HG02884 (cell line): Measurements from ENCODE around the gene UIMC1.
A peak's percentile ranks its signal among the peaks of the same experiment; 100 is the strongest.
"Not testable (repeated sequence)": the region's sequence is repeated elsewhere in the genome, so short reads cannot be mapped to it uniquely, and the experiment has no call there.

Experiments used
- ATAC-seq: cut with Tn5 transposase; IDR thresholded peaks from one replicate; pipeline ENCODE4 v1.9.1; 2021; ENCODE audit warnings: mild to moderate bottlenecking, moderate library complexity; ENCODE audit not compliant: unreplicated experiment

Gene UIMC1

DNA sequence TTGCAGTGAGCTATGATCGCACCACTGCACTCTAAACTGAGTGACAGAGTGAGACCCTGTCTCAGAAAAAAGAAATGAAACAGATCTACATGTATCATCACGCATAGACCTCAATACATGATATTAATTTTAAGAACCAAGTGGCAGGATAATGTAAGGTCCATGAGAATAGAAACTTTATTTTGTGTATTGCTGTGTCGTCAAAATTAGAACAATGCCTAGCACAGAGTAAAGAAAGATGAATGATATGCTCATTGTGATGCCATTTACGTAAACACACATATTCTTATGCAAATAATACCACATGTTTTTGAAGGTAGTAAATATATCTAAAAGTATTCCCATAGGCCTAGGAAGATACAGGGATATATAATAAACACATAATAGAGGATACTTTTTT, 3.6 kb upstream of the UIMC1 start:
- no peak for ATAC-seq

DNA sequence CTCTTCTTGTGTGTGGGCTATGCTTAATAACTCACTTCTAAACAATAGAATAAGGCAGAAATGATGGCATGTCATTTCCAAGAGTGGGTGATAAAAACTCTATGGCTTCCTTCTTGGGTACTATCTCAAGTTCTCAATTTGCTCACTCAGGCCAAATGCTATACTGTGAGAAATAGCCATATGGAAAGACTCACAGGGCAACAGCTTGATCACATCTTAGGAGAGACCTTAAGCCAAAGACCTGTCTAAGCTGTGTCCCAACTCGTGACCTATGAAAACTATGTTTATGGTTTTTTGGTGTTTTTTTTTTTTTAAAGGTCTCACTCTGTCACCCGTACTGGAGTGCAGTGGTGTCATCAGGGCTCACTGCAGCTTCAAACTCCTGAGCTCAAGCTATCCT, 2.1 kb upstream of the UIMC1 start:
- ATAC-seq = no peak

DNA sequence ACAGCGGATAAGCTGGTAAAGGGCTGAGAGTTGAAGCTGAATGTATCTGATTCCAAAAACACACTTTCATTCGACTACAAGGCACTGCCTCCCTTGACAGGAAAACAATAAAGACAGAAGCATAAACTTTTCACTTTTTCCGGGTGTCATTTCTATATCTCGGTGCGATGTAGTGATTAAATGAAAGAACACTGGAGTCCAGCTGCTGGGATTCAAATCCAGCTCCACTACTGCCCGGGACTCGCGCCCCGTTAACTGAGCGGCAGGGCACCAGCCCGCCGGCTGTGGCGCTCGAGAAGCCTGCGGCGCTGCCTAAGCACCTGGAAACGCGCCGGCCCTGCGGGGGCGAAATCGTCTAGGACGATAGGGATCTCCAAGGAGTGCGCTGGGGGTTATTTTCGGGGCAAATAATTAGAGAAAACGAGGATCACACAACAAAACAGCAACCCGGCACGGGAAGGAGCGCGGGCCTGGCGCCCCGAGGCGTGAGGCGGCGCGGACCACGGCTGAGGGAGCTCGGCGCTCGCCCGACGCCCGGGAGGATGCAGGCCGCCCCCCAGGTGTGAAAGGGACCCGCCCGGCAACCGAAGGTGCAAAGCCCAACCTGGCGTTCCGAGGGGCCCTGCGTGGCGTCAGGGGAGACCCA, 837 bp downstream of the UIMC1 start:
- peak; percentile 13 for ATAC-seq

DNA sequence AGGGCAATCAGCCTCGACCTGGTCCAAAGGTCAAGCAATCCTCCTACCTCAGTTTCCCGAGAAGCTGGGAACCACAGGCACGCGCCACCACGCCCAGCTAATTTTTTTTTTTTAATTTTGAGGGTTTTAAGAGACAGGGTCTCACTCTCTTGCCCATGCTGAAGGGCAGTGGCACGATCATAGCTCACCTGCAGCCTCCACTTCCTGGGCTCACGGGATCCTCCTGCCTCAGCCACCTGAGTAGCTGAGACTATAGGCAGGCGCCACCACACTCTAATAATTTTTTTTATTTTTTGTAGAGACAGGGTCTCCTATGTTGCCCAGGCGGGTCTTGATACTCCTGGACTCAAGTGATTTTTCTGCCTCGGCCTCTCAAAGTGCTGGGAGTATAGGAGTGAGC, 1.6 kb downstream of the UIMC1 start:
- ATAC-seq = no peak

DNA sequence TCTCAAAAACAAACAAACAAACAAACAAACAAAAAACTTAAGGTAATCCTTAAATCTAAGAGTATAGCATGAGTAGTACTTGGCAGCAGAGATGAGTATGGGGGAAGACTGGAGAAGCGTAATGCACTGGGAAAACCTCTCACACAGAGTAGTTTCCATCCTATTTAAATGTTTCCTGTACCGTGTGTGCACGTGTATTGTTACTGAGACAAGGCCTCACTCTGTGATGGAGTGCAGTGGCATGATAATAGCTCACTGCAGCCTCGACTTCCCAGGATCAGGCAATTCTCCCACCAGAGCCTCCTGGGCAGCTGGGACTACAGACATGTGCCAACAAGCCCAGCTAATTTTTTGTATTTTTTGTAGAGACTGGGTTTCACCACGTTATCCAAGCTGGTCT, 2.9 kb downstream of the UIMC1 start:
- no peak for ATAC-seq

DNA sequence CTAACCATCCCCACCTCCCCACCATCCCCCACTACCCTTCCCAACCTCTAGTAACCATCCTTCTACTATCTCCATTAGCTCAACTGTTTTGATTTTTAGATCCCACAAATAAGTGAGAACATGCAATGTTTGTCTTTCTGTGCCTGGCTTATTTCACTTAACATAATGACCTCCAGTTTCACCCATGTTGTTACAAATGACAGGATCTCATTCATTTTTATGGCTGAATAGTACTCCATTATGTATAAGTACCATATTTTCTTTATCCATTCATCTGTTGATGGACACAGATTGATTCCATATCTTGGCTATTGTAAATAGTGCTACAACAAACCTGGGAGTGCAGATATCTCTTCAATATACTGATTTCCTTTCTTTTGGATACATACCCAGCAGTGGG, 7.1 kb downstream of the UIMC1 start:
- not testable (repeated sequence) for ATAC-seq

DNA sequence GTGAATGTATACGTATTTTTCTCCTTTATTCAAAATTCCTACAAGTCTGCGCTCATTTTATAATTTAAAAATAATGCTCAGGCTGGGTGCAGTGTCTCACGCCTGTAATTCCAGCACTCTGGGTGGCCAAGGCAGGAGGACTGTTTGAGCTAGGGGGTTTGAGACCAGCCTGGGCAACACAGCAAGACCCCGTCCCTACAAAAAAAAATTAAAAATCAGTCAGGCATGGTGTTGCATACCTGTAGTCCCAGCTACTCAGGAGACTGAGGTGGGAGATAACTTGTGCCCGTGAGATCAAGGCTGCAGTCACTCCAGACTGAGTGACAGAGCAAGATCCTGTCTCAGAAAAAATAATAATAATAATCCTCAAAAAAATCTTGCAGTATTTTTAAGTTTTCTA, 7.8 kb downstream of the UIMC1 start:
- ATAC-seq = no peak

DNA sequence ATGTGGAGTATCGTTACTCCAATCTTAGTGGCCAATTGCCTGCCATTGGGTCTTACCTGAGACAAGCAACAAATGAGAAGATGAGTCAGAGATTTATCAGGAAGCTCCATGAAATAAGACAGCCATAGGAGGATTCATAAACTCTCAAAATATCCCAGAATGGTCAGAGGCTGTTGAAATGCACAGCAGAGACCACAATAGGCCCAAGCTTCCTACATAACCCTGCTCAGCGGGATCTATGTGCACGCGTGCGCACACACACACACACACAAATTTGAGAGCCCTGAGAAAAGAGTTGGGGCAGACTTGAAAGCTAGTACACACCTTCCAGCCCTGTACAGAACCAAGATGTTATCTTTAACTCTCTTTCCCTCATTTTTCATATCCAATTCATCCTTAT, 9.8 kb downstream of the UIMC1 start:
- no peak for ATAC-seq

DNA sequence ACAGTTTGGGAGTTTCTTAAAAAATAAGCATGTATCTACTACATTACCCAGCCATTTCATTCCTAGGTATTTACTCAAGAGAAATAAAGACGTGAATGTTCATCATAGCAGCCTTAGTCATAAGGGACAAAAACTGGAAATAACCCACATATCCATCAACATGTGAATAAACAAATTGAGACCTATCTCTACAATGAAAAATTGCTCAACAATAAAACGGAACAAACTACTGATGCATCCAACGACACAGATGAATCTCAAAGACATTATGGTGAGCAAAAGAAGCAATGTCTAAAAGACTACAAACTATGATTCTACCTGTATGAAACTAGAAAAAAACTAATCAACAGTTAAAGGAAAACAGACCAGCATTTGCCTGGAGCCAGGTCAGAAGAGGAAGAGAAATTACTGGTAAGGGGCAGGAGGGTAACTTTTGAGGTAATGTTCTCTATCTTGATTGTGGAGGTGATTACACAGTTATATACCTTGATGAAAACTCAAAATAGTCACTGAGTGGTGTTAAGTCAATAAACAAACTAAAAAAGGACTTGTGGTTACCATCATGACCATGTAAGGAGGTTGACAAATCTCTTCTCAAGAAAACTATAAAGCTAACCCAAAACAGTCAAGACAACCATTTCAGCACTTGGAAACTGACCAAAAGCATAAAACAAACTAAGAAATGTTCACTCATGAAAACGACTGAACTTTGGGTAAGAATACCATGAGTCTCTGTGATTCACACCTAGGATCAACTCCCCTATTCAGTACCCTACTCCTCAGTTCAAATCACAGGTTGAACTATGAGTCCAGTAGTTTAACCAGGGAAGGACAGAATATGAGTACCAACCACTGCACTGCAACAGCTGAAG, 10.4 kb downstream of the UIMC1 start:
- no peak for ATAC-seq

DNA sequence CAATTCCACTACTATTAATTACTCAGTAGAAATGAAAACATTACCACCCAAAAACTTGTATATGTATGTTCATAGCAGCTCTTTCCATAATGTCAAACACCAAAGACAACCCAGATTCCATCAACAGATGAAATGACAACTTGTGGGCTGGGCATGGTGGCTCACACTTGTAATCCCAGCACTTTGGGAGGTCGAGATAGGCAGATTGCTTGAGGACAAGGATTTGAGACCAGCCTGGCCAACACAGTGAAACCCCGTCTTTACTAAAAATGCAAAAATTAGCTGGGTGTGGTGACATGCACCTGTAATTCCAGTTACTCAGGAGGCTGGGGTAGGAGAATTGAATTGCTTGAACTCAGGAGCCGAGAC, 11.5 kb downstream of the UIMC1 start:
- ATAC-seq = no peak

DNA sequence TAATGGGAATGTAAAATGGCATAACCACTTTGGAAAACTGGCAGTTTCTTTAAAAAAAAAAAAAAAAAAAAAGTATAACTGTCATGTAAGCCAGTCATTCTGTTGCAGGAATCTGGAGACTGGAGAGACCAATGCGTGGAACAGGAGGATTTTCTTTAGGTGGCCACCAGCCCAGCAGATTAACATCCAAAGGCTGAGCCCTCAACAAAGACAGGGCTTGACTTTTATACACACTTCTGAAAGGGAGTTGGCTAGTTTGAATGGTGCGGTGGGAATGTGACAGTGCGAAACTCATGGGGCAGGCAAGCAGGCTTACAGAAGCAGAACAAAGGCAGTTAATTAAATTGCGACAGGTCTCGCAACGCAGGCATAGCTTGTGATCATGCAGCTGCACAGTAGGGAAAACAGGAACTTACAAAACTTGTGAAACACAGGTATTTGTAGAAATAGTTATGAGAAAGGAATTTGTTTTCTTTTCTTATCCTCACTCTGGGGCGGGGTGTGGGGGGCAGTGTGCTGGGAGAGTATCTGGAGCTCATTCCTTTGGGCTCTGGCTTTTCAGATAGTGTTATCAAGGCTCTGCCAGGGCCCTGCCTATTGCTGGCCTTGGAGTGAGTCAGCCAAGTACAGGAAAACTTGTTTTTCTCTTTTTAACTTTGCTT, 12.0 kb downstream of the UIMC1 start:
- ATAC-seq = peak; percentile 40

DNA sequence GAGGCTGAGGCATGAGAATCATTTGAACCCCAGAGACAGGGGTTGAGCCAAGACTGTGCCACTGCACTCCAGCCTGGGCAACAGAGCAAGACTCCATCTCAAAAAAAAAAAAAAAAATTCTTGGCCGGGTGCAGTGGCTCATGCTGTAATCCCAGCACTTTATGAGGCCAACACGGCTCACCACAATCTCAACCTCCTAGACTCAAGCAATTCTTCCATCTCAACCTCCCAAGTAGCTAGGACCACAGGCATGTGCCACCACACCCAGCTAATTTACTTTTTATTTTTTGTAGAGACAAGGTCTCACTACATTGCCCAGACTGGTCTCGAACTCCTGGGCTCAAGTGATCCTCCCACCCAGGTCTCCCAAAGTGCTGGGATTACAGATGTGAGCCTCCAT, 13.5 kb downstream of the UIMC1 start:
- ATAC-seq = not testable (repeated sequence)

DNA sequence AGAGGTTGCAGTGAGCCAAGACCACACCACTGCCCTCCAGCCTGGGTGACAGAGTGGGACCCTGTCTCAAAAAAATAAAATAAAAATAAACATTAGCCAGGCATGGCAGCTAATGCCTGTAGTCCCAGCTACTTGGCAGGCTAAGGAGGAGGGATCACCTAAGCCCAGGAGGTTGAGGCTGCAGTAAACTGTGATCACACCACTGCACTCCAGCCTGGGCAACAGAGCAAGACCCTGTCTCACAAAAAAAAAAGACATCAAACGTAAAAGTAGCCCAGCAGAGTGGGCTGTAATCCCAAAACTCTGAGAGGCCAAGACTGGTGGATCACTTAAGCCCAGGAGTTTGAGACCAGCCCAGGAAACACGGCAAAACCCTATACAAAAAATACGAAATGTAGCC, 19.0 kb downstream of the UIMC1 start:
- no peak for ATAC-seq

DNA sequence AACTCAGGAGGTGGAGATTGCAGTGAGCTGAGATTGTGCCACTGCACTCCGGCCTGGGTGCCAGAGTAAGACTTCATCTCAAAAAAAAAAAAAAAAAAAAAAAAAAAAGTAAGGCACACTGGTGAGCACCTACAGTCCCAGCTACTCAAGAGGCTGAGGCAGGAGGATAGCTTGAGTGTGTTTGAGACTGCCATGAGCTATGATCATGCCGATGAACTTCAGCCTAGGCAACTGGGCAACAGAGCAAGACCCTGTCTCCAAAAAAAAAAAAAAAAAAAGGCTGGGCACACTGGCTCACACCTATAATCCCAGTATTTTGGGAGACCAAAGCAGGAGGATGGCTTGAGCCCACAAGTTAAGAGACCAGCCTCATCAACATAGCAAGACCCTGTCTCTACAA, 20.3 kb downstream of the UIMC1 start:
- no peak for ATAC-seq

DNA sequence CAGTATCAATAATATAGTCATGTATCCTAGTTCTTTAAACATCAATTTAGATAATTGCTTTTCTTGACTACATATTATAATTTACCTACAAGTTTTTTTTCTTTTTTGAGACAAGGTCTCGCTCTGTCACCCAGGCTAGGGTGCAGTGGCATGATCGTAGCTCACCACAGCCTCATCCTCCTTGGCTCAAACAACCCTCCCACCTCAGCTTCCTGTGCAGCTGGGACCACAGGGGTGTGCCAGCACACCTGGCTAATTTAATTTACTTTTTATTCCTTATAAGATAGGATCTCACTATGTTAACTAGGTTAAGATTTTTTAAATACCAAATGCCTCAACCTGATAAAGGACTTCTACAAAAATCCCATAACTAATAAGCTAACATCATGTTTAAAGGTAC, 21.1 kb downstream of the UIMC1 start:
- ATAC-seq = no peak

DNA sequence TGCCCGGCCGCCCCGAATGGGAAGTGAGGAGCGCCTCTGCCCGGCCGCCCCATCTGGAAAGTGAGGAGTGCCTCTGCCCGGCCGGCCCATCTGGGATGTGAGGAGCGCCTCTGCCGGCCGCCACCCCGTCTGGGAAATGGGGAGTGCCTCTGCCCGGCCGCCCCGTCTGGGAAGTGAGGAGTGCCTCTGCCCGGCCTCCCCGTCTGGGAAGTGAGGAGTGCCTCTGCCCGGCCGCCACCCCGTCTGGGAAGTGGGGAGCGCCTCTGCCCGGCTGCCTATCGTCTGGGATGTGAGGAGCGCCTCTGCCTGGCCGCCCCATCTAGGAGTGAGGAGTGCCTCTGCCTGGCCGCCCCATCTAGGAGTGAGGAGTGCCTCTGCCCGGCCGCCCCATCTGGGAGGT, 22.4 kb downstream of the UIMC1 start:
- ATAC-seq = not testable (repeated sequence)

DNA sequence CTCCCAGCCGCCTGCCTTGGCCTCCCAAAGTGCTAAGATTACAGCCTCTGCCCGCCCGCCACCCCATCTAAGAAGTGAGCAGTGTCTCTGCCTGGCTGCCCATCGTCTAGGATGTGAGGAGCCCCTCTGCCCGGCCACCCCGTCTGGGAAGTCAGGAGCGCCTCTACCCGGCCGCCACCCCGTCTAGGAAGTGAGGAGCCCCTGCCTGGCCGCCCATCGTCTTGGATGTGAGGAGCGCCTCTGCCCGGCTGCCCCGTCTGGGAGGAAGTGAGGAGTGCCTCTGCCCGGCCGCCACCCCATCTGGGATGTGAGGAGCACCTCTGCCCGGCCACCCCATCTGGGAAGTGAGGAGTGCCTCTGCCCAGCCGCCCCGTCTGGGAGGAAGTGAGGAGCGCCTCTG, 23.0 kb downstream of the UIMC1 start:
- ATAC-seq = not testable (repeated sequence)

DNA sequence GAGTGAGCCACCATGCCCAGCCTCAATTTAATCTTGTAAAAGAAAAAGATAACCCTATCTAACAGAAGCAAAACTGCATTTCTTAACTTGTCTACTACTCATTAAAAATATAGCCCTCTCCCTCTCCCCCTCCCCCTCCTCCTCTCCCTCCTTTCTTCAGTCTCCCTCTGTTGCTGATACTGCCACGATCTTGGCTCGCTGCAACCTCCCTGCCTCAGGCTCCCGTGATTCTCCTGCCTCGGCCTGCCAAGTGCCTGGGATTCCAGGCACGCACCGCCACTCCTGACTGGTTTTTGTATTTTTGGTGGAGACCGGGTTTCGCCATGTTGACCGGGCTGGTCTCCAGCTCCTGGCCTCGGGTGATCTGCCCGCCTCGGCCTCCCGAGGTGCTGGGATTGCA, 23.5 kb downstream of the UIMC1 start:
- not testable (repeated sequence) for ATAC-seq

DNA sequence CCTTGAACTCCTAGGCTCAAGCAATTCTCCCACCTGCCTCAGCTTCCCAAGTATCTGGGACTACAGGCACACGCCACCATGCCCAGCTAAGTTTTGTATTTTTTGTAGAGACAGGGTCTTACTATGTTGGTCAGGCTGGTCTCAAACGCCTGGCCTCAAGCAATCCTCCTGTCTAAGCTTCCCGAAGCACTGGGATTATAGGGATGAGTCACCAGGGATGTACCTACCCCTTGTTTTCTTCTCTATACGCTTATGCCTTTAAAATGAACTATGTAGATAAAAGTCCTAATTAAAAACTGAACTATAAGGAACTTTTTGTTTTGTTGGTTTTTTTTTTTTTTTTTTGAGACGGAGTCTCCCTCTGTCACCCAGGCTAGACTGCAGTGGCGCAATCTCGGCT, 25.8 kb downstream of the UIMC1 start:
- ATAC-seq = no peak

DNA sequence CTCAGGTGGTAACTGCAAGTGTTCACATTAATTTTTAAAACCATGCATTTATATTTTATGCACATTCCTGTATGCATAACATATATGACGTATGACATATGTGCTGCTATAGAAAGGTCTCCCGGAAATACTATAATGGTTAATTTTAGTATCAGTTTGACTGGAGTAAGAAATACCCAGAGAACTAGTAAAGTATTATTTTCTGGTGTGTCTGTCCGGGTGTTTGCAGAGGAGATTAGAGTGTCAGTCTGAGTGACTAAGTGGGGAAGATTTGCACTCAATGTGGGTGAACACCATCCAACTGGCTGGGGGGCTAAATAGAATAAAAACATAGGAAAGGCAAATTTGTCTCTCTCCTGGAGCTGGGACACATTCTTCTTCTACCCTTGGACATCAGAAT, 26.9 kb downstream of the UIMC1 start:
- no peak for ATAC-seq

DNA sequence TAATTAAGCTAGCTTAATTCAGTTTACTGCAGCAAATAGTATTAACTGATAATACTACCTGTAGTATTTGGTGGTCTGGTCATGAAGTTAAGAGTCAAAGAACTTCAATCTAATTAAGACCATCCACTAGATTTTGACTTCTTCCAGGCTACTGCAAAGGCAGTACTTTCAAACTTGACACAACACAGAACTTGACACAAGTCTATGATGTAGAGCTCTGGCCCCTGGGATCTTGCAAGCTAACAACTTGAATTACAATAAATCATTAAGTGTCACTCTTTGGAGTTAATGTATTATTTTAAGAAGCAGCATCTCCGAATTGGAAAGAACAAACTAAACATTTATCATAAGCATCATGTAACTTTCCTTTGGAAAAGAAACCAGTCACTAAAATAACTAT, 40.9 kb downstream of the UIMC1 start:
- ATAC-seq = no peak

DNA sequence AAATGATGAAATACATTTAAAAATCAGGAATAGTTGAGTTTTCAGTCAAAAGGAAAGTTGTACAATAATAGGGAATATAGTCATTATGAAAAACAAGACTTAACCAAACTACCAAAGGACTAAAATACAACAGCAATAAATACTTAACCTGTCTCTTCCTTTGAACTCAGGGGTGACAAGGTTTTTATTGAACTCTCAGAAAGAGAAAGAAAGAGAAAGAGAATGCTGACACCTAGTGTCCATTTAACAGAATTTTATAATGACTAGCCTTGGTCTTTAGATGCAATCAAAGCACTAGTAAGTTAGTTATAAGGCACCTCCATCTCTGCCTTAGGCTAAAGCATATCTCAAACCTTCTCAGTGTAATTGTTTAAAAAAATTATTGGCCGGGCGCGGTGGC, 47.5 kb downstream of the UIMC1 start:
- ATAC-seq = no peak
